AML-193 (cell line): ENCODE measurements around the gene HVCN1.
A peak's percentile ranks its signal among the peaks of the same experiment; 100 is the strongest.
"Not testable (repeated sequence)": the region's sequence is repeated elsewhere in the genome, so short reads cannot be mapped to it uniquely, and the experiment has no call there.

Experiments
- DNase-seq, 2 experiments: peaks; one replicate each; lab custom pipeline; 2025; lab: John Stamatoyannopoulos, UW

Gene HVCN1

DNA sequence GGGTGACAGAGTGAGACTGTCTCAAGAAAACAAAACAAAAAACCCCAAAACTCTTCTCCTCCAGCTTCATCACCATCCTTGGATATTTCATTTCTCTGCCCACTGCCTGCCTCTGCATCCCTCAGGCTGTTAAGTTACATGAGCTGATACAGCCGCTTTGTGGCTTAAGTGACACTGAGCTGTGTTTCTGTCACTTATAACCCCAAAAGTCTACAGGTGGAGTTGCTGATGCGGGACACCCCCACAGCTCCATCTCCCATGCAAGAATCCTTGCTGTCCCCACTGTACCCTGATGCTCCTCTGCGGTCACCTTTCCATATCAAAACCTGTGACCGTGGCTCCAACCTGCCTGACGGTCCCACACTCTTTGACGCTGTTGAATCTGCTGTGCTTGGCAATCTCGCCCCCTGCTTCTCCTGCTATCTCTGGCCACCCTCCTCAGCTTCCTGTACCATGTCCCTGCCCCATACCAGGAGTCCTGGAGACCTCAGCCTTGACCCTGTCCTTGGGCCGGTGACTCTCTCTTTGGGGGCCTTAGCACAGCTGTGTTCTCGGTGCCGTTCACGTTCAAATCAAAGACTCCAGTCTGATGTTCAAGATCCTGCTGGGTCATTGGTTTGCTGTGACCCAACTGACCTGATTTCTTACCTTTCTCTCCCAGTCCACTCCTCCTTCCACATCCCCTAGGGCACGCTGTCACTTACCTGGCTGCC, 20.3 kb downstream of the HVCN1 start:
- DNase-seq = no peak

DNA sequence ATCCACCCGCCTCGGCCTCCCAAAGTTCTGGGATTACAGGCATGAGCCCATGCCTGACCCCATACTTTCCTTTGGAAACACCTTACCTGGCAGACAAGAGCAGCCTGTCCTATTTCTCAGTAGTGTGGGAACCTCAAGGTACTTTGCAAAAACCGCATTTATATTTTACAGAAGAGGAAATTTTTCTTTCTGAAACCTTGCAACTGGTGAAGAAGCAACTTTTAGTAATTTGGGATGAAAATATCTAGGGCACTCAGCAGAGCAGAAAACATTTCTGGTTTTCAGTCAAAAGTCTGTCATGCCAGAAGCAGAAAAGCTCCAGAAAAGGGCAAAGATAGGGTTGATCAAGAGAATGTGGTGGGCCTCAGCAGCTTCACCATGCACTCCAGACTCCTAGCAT, 21.2 kb downstream of the HVCN1 start:
- no peak for DNase-seq

DNA sequence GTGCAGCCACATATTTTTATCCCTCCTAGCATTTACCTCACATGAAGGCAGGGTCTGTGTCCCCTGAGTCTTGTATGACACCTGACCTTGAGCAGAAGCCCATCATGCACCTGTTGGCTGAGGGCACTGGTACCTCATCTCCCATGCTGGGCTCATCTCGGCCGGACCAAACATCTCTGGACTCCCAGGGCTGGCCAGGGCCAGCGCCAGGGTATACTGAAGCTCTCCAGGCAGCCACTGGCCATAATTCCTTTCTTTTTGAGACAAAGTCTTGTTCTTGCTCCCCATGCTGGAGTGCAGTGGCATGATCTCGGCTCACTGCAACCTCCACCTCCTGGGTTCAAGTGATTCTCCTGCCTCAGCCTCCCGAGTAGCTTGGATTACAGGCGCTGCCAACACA, 22.0 kb downstream of the HVCN1 start:
- DNase-seq = no peak

DNA sequence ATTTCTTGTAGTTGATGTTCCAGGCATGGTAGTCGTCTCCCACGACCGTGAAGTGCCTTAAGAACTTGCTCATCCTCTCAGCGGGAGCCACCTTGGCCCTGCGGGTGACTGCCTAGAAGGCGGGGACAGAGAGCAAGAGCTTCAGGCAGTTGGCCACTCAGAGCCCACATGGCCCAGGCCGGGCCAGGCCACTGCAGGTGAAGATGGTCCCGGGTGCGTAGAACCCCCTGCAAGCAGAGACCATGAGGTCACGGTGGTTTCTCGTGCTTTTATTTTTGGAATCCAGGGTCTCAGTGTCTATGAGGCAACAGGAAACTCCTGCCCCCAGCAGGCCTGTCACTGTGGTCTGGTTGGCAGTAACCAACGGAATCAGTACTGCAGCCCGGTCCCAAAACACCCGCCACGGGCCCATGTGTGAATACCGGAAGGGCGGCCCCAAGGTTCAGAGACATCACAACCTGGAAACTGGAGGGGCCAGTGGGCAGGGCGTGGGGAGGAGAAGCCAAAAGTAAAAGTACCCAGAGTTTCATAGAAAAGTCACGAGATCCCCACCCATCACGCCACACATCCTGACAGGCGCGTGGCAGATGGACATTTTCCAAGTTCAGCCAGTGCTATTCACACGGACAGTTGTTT, 27.5 kb downstream of the HVCN1 start:
- no peak for DNase-seq

DNA sequence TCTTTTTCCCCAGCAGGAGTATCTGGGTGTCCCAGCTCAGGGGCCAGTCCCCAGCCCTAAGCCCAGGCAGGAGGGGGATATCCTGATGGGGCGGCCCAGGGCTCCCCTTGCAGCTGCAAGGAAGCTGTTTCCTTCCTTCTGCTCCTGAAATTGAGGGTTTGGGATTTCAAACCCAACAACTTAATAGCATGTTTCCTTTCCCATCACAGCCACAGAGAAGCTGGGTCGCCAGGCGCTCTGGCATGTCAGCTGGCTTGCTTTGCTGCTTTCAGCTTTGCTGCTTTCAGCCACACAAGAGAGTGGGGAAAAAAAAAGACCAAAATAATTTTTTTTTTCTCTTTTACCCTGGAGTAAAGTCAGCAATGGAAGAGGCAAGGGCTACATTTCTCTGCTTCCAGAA, 30.0 kb downstream of the HVCN1 start:
- DNase-seq = no peak

DNA sequence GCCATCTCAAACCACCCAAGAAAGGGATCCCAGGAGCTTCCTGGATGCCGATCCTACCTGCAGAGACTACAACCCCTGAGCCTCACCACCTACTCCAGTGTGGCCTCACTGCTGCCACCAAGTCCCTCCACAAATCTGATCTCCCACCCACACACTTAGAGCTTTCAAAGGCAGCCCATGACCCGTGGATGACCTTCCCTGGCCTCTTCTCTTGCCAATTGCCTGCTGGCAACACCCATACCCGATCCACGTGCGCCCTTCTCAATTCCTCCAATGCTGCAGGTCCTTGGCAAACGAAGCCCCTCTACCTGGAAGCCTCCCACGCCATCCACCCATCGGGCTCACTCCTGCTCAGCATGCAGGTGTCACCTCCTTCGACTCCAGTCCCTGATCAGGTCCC, 30.7 kb downstream of the HVCN1 start:
- no peak for DNase-seq

DNA sequence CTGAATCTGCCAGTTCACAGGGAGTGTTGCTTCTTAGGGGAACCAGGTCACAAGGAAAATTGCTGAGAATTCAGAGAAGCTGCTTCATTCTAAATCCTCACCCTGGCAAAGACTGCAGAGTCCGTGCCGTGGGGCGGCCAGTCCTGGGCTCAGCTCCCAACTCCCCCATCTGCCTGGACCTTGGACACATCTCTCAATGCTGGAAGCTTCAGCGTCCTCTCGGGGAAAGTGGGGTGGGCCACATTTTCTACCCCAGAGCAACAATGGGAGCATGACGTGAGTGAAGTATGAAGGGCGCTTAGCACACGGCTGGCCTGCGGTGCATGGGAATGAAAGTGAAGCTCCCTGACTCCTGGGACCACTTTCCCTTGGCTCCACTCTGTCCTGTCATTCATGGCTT, 31.2 kb downstream of the HVCN1 start:
- no peak for DNase-seq

DNA sequence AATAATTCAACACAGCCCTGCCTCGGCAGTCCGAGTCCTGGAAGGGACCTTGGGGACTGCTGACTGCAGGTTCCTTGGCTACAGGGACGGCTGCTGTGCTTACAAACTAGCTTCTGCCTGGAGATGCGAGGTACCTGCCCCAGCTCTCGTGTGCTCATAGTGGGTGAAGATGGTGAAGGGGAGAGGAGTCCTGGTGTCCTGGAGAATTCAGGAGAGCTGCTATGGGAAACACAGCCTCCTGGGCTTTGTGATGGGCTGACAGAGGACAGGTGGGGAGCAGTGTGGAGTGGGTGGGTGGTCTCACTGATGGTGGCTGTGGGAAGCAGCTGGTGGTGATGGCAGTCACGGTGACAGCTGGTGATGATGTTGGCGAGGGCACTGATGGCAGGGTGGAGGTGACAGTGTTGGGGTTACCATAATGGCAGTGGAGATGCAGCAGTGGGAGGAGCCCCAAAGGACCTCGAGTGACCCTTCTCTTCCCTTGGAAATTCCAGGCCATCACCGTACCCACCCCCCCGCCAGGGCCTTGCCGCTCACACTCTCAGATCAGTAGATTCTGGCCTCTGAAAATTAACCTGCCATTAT, 32.8 kb downstream of the HVCN1 start:
- no peak for DNase-seq

DNA sequence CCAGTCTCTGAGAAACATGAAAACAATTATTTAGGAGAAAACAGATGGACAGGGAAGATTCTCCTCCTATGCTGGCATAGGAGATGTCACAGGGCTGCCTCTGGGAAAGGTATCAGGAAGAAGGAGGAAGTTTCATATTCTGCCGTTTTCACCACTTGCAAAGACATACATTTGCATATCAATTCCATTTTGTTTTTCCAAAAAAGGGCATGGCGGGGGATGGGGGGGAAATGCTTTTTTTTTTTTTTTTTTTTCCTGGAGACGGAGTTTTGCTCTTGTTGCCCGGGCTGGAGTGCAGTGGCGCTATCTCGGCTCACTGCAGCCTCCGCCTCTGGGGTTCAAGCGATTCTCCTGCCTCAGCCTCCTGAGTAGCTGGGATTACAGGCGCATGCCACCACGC, 34.7 kb downstream of the HVCN1 start:
- not testable (repeated sequence) for DNase-seq

DNA sequence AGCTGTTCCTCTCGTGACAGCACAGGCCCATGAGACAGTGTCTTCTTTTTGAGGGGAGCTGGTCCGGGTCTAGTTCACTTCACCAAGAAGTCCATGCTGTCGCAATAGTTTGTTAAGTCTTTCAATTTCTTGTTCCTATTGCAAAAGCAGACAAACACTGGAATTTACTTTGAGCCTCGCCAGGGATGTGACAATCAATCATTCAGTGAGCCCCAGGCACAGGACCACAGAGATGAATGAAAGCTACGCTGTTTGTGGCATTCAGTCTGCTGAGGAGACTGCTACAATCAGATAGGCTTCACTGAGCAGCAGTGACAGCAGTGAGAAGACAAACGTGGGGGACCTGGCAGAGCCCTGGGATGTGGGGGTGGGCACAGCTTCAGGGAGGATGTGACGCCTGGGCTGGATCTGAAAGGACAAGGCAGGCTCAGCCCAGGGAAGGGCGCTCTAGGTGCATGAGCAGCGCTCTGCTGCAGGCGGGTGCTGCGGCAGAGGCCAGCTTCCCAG, 39.5 kb downstream of the HVCN1 start:
- no peak for DNase-seq

DNA sequence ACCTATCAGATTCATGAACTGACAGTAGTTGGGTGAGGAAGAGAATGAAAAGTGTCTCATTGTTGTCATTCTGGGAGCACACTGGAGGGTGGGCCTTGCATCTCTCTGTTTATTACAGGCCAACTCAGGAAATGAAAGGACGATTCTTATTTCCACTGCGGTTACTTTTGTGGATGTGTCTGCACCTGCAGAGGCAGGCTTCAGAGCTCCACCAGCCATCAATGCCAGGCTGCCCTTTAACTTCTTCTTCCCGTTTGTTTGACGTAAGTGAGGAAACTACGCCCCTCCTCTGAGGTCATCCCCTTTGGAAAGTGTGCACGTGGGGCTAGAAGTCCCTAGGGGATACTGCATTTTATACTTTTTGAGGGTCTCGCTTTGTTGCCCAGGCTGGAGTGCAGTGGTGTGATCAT, 41.3 kb downstream of the HVCN1 start:
- DNase-seq = no peak

DNA sequence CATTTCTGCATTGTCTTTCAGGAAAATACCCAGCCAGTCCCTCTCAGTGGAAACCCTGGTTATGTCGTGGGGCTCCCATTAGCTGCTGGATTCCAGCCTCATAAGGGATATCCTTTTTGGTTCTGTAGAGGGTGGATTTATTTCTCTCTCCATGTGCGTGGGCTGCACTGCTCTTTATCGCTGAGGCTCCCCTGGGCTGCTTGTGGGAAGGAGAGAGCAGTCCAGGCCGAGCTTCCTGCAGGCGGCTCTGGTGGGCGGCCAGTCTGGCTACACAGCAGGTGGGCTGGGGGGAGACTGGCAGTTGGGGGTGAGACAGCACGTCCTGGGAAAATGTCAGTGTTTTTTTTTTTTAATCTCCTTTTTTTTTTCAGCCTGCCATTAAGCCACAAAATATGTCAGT, 47.4 kb downstream of the HVCN1 start:
- no peak for DNase-seq

DNA sequence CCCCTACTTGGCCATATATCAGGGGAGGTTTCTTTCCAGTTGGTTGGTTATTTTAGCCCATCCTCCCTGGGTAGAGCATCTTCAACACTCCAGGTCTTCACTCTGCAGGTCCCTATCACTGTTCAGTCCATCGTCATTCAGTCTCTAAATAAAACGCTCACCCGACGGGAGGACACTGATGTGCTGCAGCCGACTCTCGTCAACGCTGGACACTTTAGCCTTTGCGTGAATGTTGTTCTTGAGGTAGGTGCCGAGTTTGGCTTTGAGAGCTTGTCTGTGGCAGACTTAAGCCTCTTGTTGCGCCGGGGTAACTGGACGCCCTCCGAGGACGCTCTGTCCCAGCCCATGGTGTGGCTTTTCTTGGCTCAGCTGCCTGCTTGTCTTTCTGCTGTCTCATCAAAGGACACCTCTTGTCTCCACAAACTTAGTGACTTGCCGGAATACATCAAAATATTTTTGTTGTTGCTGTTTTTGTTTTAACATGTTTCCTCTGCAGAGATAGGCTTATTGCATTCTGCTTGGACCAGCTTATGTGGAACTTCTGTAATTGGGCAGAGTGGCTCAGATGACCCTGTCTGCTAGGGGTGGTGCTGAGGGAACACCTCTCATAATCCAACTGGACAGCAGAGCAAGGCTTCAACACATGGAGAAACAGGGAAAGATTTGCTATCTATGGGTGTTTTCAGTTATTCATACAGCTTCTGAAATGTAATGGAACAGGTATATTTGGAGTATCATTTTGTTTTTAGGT, 48.5 kb downstream of the HVCN1 start:
- DNase-seq = no peak

DNA sequence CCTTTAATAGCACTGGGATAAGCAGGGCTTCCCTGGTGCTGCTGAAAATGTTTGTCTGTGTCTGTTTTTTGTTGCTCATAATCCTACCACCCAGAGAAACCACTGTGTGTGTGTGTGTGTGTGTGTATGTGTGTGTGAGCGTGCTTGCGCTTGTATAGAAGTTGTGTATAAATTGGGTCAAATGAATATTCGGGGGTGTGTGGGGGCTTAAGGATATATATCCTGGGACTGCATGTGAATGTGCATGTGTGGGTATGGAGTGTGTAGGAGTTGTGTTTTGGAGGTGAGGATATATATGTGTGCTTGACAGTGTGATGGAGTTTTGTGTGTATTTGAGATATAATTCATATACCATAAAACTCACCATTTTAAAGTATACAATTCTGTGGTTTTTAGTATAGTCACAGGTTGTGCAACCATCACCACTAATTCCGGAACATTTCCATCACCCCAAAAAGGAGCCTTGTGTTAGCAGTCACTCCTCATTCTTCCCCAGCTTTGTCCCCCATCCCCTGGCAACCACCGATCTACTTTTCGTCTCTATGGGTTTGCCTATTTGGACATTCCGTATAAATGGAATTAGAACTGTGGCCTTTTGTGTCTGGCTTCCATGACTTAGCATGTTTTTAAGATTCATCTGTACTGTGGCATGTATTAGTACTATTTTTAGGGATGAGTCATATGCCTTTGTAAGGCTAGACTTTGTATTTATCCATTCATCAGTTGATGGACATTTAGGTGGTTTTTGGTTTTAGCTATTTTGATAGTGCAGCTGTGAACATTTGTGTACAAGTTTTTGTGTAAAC, 49.4 kb downstream of the HVCN1 start:
- peak in 1 of 2 experiments; percentile 10 for DNase-seq

DNA sequence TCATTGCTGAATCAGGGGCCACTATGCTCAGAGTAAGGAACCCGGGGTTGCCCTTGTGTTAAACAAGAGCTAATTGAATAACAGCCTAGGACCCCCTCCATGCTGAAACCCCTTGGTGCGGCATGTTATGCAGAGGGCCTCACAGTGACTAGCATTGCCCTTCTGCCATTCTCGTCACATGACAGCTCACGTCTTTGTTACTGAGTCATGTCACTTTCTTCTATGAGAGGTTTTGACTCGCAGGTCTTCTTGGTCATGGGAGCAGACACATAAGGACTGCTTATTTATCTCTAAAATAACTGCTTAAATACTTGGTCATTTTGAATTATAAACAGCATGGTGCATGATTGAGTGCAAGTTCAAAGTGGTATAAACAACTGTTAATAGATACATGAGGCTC, 50.1 kb downstream of the HVCN1 start:
- DNase-seq = no peak

DNA sequence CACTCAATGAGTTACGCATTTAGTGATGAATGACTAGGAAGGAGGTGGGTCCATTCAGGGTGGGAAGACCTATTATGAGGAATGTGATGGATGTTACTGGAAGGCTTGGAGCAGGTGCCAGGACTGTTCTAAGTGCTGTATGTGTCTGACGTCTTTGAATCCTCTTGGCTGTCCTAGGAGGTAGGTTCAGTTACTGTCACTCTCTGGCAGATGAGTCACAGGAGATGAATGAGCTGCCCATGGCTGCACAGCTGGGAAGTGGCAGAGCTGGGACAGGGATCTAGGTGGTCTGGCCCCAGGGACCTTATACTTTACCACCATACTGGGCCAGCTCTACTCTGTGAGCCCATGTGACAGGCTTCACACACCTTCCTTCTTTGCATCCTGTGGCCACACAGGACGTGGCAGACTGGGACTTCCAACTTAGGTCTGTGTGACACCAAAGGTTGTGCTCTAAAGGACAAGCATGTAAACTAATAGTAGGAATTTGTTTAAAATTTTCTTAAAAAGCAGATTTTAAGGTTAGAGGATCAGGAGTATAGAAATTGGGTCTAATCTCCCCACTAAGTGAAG, 51.0 kb downstream of the HVCN1 start:
- no peak for DNase-seq

DNA sequence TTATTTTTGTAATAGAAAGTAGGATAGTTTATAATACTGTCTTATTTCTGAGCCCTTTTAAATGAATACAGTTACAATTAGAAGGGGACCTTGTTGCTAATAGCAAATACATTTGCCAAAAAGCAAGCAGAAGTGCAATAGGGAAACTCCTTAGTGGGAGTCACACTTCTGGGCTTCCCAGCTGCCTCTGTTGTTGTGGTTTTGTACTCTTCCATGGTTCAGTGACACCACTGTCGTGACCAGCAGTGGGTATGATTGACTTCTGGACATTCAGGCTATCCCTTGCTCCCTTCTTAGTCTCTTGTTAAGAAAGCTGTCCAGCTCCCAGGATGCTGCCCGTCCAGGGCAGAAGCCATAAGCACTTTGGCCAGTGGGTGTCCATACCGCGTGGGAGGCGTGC, 52.4 kb downstream of the HVCN1 start:
- no peak for DNase-seq

DNA sequence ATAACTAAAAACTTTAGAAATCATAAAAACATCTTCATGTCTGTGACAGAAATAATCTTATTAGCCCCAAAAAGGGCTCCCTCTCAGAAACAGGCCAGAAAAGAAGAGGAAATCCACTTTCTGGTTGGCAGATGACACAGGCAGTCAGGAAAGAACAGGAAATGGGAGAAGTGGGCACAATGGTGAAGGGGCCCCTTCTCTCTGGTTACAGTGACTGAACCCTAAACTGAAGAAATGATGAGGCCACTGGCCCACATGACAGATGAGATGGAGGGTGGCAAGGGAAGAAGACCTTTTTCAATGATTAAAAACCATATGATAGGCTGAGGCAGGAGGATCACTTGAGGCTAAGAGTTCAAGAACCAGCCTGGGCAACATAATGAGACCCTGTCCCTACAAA, 53.9 kb downstream of the HVCN1 start:
- DNase-seq = no peak

DNA sequence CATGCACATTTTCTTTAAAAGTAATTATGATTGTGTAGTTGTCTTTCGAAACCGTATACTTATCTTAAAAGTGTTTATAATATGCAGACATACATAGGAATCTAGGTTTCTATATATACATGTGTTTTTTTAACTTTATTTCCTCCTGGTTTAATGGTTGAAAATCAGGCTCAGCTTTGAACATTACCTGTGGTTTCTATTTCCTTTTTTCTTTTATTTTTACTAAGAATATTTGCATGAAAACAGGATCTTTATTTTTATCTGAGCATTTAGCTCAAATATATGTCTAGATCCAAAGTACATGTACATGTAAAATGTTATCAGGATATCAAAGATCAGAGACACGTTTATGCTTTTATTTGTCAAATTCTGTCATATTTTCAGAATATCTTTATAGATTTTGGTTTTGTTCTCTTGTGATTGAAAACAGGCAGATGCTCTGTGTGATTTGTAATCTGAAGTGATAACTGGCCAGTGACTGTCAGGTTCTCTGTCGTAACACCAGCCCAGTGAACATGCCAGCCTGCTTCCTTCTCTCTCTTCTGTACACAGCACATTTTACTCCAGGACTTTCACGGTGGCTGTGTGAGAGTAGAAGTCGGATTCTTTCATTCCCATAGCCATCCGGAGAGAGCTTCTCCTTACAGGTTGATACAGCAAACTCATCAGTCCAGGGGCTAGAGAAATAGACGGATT, 61.3 kb downstream of the HVCN1 start:
- DNase-seq = no peak

DNA sequence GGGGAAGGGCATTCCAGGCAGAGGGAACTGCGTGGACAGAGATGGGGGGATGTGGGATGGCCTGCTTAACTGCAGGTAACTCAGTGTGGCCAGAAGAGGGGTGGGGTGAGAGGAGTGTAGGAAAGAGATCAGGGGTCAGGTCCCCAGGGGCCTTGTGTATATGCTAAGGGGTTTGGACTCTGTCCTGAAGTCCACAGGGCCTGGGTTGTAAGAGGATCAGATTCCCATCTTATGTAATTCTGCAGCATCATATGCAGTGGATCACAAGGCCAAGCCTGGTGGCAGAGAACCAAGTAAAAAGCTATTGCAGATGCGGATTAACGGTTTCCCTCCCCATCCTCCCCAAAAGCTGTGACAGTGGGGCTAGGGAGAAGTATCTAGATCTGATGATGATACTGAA, 66.3 kb downstream of the HVCN1 start:
- no peak for DNase-seq

DNA sequence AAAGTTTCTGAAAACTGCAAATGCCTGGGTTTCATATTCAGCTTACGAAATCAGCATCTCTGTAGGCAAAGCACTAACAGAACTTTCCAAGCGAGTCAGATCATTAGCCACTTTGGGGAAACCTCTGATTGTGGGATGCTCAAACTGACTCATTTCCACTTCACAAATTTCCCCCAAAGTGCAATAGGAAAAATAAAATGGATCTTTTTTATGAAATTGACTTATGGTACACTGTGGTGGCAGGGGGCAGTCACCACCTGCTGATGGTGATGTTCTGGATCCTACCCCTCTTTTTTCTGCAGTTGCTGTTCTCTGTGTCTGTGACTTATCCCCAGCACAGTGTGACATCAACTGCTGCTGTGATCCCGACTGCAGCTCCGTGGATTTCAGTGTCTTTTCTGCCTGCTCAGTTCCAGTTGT, 69.4 kb downstream of the HVCN1 start:
- DNase-seq = no peak
